Measurements from ENCODE around the gene NINJ2. TPM values are rescaled to one million over a fixed set of nuclear protein-coding genes. Genes with fewer than 3 reads are reported as not detected.

Gene NINJ2
- total RNA-seq, 1 donor from 2014 or later: 0.69 TPM

GRCh38 chr12:678747-679712, 15.8 kb upstream of the NINJ2 start:
- DNase-seq (ENCODE audit: low spot score in 2 of 2, unreplicated experiment in 2 of 2): no peak
- H3K9me3 Mint-ChIP-seq: no peaks in the 10 kb centered on the region
- no peaks in the 10 kb centered on the region for H3K27me3 Mint-ChIP-seq (ENCODE audit: low read depth)

GRCh38 chr12:675562-675961, 12.3 kb upstream of the NINJ2 start:
- no peak for TF ChIP-seq CTCF (IDR thresholded peaks at IDR 0.05; ENCODE audit: unreplicated experiment)
- no peaks in the 10 kb centered on the region for H3K36me3 Mint-ChIP-seq
- peaks cover 2% of the 10 kb centered on the region for H3K4me1 Mint-ChIP-seq
- no peak overlapping the region for H3K4me3 Mint-ChIP-seq
- H3K27ac Mint-ChIP-seq: no peak overlapping the region
- DNase-seq (ENCODE audit: low spot score in 2 of 2, unreplicated experiment in 2 of 2): no peak
- no peaks in the 10 kb centered on the region for H3K9me3 Mint-ChIP-seq
- peaks cover 8% of the 10 kb centered on the region for H3K27me3 Mint-ChIP-seq (ENCODE audit: low read depth)

More at GRCh38 chr12:678747-679712, 15.8 kb upstream of the NINJ2 start:
- no peak overlapping the region for H3K4me3 Mint-ChIP-seq
- no peak for TF ChIP-seq CTCF (IDR thresholded peaks at IDR 0.05; ENCODE audit: unreplicated experiment)
- peaks cover 2% of the 10 kb centered on the region for H3K4me1 Mint-ChIP-seq
- no peak overlapping the region for H3K27ac Mint-ChIP-seq
- H3K36me3 Mint-ChIP-seq: no peaks in the 10 kb centered on the region

- Mint-ChIP-seq H3K4me3 (no peak overlapping the region), H3K9me3 (no peaks in the 10 kb centered on the region), H3K27me3 (ENCODE audit: low read depth) (peaks cover 8% of the 10 kb centered on the region), H3K4me1 (peaks cover 2% of the 10 kb centered on the region), H3K36me3 (no peaks in the 10 kb centered on the region), H3K27ac (no peak overlapping the region)
- DNase-seq (ENCODE audit: low spot score in 2 of 2, unreplicated experiment in 2 of 2): no peak
- no peak for TF ChIP-seq CTCF (IDR thresholded peaks at IDR 0.05; ENCODE audit: unreplicated experiment)
These were observed 11.1 kb upstream of the NINJ2 start for GRCh38 chr12:674272-674781.

- Mint-ChIP-seq H3K36me3 (no peaks in the 10 kb centered on the region), H3K4me3 (no peak overlapping the region), H3K27me3 (ENCODE audit: low read depth) (peaks cover 8% of the 10 kb centered on the region), H3K4me1 (peaks cover 2% of the 10 kb centered on the region), H3K27ac (no peak overlapping the region), H3K9me3 (no peaks in the 10 kb centered on the region)
- DNase-seq (ENCODE audit: low spot score in 2 of 2, unreplicated experiment in 2 of 2): no peak
- no peak for TF ChIP-seq CTCF (IDR thresholded peaks at IDR 0.05; ENCODE audit: unreplicated experiment)
These were observed 10.6 kb upstream of the NINJ2 start for GRCh38 chr12:673849-674248.

GRCh38 chr12:669576-669945, 6.3 kb upstream of the NINJ2 start:
- H3K27me3 Mint-ChIP-seq (ENCODE audit: low read depth): peaks cover 8% of the 10 kb centered on the region
- no peak for DNase-seq (ENCODE audit: low spot score in 2 of 2, unreplicated experiment in 2 of 2)
- H3K36me3 Mint-ChIP-seq: no peaks in the 10 kb centered on the region
- no peak overlapping the region for H3K4me3 Mint-ChIP-seq
- no peaks in the 10 kb centered on the region for H3K9me3 Mint-ChIP-seq
- no peaks in the 10 kb centered on the region for H3K4me1 Mint-ChIP-seq
- no peak for TF ChIP-seq CTCF (IDR thresholded peaks at IDR 0.05; ENCODE audit: unreplicated experiment)
- no peak overlapping the region for H3K27ac Mint-ChIP-seq

All from mesothelial cell of epicardium (in vitro differentiated cells).